H9 (cell line): ENCODE data around the gene DES. TPM values are rescaled to one million over a fixed set of nuclear protein-coding genes. Genes with fewer than 3 reads are reported as not detected.

Experiments
- DNase-seq: peaks from one replicate; pipeline ENCODE4 v3.0.0-alpha.2; 2017
- H2AFZ ChIP-seq: one replicate; pipeline ENCODE4 v1.6.1; 2013; ENCODE audit warnings: mild to moderate bottlenecking, low read length, control low read depth, moderate library complexity
- H2AK5ac ChIP-seq: 2 replicates; pipeline ENCODE4 v1.6.1; 2013; ENCODE audit warnings: low read length, control low read depth, mixed read lengths; ENCODE audit not compliant: insufficient read length
- H2BK120ac ChIP-seq: one replicate; pipeline ENCODE4 v1.6.1; 2013; ENCODE audit warnings: low read depth, mild to moderate bottlenecking, low read length, control low read depth, inconsistent platforms; ENCODE audit not compliant: poor library complexity, severe bottlenecking
- H2BK12ac ChIP-seq: 2 replicates; pipeline ENCODE4 v1.6.1; 2013; ENCODE audit warnings: low read length, control low read depth, mixed read lengths, low read depth; ENCODE audit not compliant: insufficient read length
- H2BK15ac ChIP-seq: 2 replicates; pipeline ENCODE4 v1.6.1; 2013; ENCODE audit warnings: low read depth, low read length, control low read depth
- H2BK20ac ChIP-seq: one replicate; pipeline ENCODE4 v1.6.1; 2013; ENCODE audit warnings: low read depth, mild to moderate bottlenecking, low read length, control low read depth, inconsistent platforms; ENCODE audit not compliant: poor library complexity, severe bottlenecking
- H2BK5ac ChIP-seq: 2 replicates; pipeline ENCODE4 v1.6.1; 2013; ENCODE audit warnings: low read length, control low read depth, mixed read lengths; ENCODE audit not compliant: insufficient read length
- H3K14ac ChIP-seq: 2 replicates; pipeline ENCODE4 v1.6.1; 2013; ENCODE audit warnings: low read length, control low read depth; ENCODE audit not compliant: insufficient read depth
- H3K18ac ChIP-seq: 2 replicates; pipeline ENCODE4 v1.6.1; 2013; ENCODE audit warnings: low read depth, mild to moderate bottlenecking, mixed read lengths, low read length, control low read depth; ENCODE audit not compliant: insufficient read length
- H3K23ac ChIP-seq: 2 replicates; pipeline ENCODE4 v1.6.1; 2013; ENCODE audit warnings: low read length, control low read depth, mixed read lengths, low read depth; ENCODE audit not compliant: insufficient read length
- H3K23me2 ChIP-seq: 2 replicates; pipeline ENCODE4 v1.6.1; 2013; ENCODE audit warnings: low read depth, mild to moderate bottlenecking, mixed read lengths, low read length, control low read depth; ENCODE audit not compliant: insufficient read length, poor library complexity, severe bottlenecking
- H3K27ac ChIP-seq: 2 replicates; pipeline ENCODE4 v1.5.1; 2013; ENCODE audit warnings: low read length, control low read depth, mixed read lengths, low read depth; ENCODE audit not compliant: insufficient read length
- H3K27me3 ChIP-seq: 2 replicates; pipeline ENCODE4 v1.6.1; 2013; ENCODE audit warnings: low read length, control low read depth, inconsistent platforms; ENCODE audit not compliant: insufficient read depth
- H3K4ac ChIP-seq: 2 replicates; pipeline ENCODE4 v1.6.1; 2013; ENCODE audit warnings: low read depth, mild to moderate bottlenecking, control low read depth, inconsistent platforms, low read length, moderate library complexity
- H3K4me1 ChIP-seq: 2 replicates; pipeline ENCODE4 v1.6.1; 2013; ENCODE audit warnings: low read length, control low read depth, inconsistent platforms; ENCODE audit not compliant: insufficient read depth
- H3K4me2 ChIP-seq: 2 replicates; pipeline ENCODE4 v1.6.1; 2013; ENCODE audit warnings: low read length, control low read depth, mixed read lengths; ENCODE audit not compliant: insufficient read length, insufficient read depth
- H3K56ac ChIP-seq: 2 replicates; pipeline ENCODE4 v1.6.1; 2013; ENCODE audit warnings: low read depth, mild to moderate bottlenecking, mixed read lengths, low read length, control low read depth; ENCODE audit not compliant: insufficient read length
- H3K79me1 ChIP-seq: 2 replicates; pipeline ENCODE4 v1.6.1; 2013; ENCODE audit warnings: low read depth, mild to moderate bottlenecking, moderate library complexity, low read length, control low read depth, inconsistent platforms; ENCODE audit not compliant: insufficient read depth, poor library complexity, severe bottlenecking
- H3K79me2 ChIP-seq: 2 replicates; pipeline ENCODE4 v1.6.1; 2013; ENCODE audit warnings: low read length, control low read depth, inconsistent platforms; ENCODE audit not compliant: insufficient read depth
- H3K9ac ChIP-seq: 2 replicates; pipeline ENCODE4 v1.6.1; 2013; ENCODE audit warnings: low read length, control low read depth, mixed read lengths; ENCODE audit not compliant: insufficient read length; ENCODE audit errors: extremely low read depth
- H3K9me3 ChIP-seq: one replicate; pipeline ENCODE4 v1.6.1; 2013; ENCODE audit warnings: low read depth, low read length, inconsistent platforms; ENCODE audit not compliant: control insufficient read depth
- H3T11ph ChIP-seq: one replicate; pipeline ENCODE4 v1.6.1; 2013; ENCODE audit warnings: mild to moderate bottlenecking, low read length, control low read depth, inconsistent platforms
- H4K20me1 ChIP-seq: one replicate; pipeline ENCODE4 v1.6.1; 2013; ENCODE audit not compliant: control insufficient read depth, insufficient read length, insufficient read depth
- H4K5ac ChIP-seq: 2 replicates; pipeline ENCODE4 v1.6.1; 2013; ENCODE audit warnings: low read depth, mild to moderate bottlenecking, mixed read lengths, low read length, control low read depth; ENCODE audit not compliant: insufficient read length
- H4K8ac ChIP-seq: replicated peaks from 2 replicates; pipeline ENCODE4 v1.6.1; 2013; ENCODE audit warnings: low read length, control low read depth, mixed read lengths, low read depth; ENCODE audit not compliant: insufficient read length
- H4K91ac ChIP-seq: 2 replicates; pipeline ENCODE4 v1.6.1; 2013; ENCODE audit warnings: low read depth, mild to moderate bottlenecking, moderate library complexity, mixed read lengths, low read length, control low read depth; ENCODE audit not compliant: insufficient read length
- H3K27ac Mint-ChIP-seq, 3 experiments: 2 replicates in 2 of 3; 3 replicates in 1 of 3; pipeline ENCODE4 v1.8.0; 2020 to 2021; ENCODE audit warnings: mixed read lengths in 3 of 3, mild to moderate bottlenecking in 1 of 3, moderate library complexity in 1 of 3
- H3K27me3 Mint-ChIP-seq: 2 replicates; pipeline ENCODE4 v1.8.0; 2021; ENCODE audit warnings: low read depth, mild to moderate bottlenecking, moderate library complexity, mixed read lengths
- H3K36me3 Mint-ChIP-seq, 3 experiments: 2 replicates in 2 of 3; 3 replicates in 1 of 3; pipeline ENCODE4 v1.8.0; 2020 to 2021; ENCODE audit warnings: low read depth in 3 of 3, mixed read lengths in 3 of 3; ENCODE audit not compliant: insufficient read depth in 1 of 3
- H3K4me1 Mint-ChIP-seq, 2 experiments: 2 replicates each; pipeline ENCODE4 v1.8.0; 2020; ENCODE audit warnings: mixed read lengths in 2 of 2
- H3K4me3 Mint-ChIP-seq, 2 experiments: 2 replicates in 1 of 2; 3 replicates in 1 of 2; pipeline ENCODE4 v1.8.0; 2020 to 2021; ENCODE audit warnings: mild to moderate bottlenecking in 2 of 2, mixed read lengths in 2 of 2, moderate library complexity in 1 of 2
- H3K9me3 Mint-ChIP-seq, 2 experiments: 2 replicates in 1 of 2; 3 replicates in 1 of 2; pipeline ENCODE4 v1.8.0; 2020; ENCODE audit warnings: mild to moderate bottlenecking in 2 of 2, mixed read lengths in 2 of 2, moderate library complexity in 1 of 2
- WGBS: extraction: QIAGEN DNeasy Blood & Tissue Kit; methylation state at CpG from one replicate; pipeline ENCODE4 v1.1.7; 2013; ENCODE audit warnings: missing lambda C conversion rate, low lambda C conversion rate, mixed read lengths; ENCODE audit not compliant: insufficient read length; ENCODE audit errors: extremely low coverage; 5-methylcytosine and 5-hydroxymethylcytosine counted together
- total RNA-seq: library from RNA; stranded (reverse); gene quantifications from 2 replicates; pipeline ENCODE4 v1.2.1, GENCODE V29; 2021
- TF ChIP-seq, protein P1 (sequence below): fragments of 200-600 bp; sonication (generic); conservative IDR thresholded peaks from 3 replicates; pipeline ENCODE4 v1.8.0; 2021; ENCODE audit warnings: antibody characterized with exemption, mild to moderate bottlenecking

Gene DES
- total RNA-seq, 1 experiment from 2014 or later, result 4.6 TPM

DNA sequence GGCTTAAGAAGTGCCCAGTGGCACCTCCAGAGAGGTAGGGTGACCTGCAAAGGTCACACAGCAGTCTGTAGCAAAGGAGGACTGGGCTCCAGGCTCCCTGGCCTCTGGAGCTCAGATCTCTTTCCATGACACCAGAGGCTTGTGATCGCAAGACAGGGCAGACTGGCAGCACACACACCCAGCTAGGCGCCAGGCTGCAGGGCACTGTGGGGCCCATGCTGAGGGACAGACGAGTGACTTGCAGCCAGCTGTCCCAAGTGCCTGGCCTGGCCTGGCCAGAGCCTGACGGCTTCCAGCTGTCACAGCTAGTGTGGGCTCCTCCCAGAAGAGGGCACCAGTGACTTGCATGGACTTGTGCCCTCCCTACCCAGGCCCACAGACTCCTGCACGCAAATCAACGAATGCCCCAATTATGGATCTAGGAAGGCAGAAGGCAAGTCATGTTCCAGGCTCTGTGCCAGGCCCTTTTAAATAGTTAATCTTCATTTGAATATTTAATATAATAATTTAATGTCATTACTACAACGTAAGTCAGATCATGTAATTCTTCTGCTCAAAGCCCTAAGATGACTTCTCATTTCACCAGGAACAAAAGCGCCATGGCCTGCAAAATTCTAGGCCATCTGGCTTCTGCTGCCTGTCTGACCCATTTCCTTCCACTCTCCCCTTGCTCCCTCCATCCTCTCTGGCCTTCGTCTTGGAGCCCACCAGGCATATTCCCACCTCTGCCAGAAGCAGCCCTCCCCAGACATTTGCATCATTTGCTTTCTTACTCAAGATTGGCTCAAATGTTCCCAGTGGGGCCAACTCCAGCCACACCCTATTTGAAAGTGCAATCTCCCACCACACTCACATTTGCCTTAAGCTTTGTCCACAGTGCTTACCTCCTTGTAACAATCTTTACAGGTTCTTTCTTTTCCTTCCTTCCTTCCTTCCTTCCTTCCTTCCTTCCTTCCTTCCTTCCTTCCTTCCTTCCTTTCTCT is 12.7 kb downstream of the DES start:
- H4K91ac ChIP-seq, result no peak overlapping the region
- TF ChIP-seq, protein P1, sequence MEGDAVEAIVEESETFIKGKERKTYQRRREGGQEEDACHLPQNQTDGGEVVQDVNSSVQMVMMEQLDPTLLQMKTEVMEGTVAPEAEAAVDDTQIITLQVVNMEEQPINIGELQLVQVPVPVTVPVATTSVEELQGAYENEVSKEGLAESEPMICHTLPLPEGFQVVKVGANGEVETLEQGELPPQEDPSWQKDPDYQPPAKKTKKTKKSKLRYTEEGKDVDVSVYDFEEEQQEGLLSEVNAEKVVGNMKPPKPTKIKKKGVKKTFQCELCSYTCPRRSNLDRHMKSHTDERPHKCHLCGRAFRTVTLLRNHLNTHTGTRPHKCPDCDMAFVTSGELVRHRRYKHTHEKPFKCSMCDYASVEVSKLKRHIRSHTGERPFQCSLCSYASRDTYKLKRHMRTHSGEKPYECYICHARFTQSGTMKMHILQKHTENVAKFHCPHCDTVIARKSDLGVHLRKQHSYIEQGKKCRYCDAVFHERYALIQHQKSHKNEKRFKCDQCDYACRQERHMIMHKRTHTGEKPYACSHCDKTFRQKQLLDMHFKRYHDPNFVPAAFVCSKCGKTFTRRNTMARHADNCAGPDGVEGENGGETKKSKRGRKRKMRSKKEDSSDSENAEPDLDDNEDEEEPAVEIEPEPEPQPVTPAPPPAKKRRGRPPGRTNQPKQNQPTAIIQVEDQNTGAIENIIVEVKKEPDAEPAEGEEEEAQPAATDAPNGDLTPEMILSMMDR, result peak; percentile 38; the same call in 2 of the 3 replicates
- H2AK5ac ChIP-seq, result no peak overlapping the region
- no peak overlapping the region for H3K14ac ChIP-seq
- no peak overlapping the region for H3T11ph ChIP-seq
- Mint-ChIP-seq H3K4me1 (peaks cover 9 to 17% of the 10 kb centered on the region in 2 experiments), H3K27ac (no peak overlapping the region), H3K36me3 (no peaks in the 10 kb centered on the region), H3K4me3 (no peak overlapping the region), H3K9me3 (no peaks in the 10 kb centered on the region; a peak in 1 of 5 replicates), H3K27me3 (peaks cover 18% of the 10 kb centered on the region)
- H3K27me3 ChIP-seq, result no peaks in the 10 kb centered on the region
- no peak overlapping the region for H2BK15ac ChIP-seq
- no peak overlapping the region for H3K27ac ChIP-seq
- H3K4ac ChIP-seq, result no peak overlapping the region
- H2BK120ac ChIP-seq, result no peak overlapping the region
- peak; percentile 62 for DNase-seq
- H3K79me2 ChIP-seq, result no peaks in the 10 kb centered on the region
- no peak overlapping the region for H2AFZ ChIP-seq
- no peak overlapping the region for H2BK20ac ChIP-seq
- H3K23me2 ChIP-seq, result peaks cover 6% of the 10 kb centered on the region
- H3K56ac ChIP-seq, result no peak overlapping the region
- H3K9me3 ChIP-seq, result no peaks in the 10 kb centered on the region
- no peak overlapping the region for H4K5ac ChIP-seq
- no peak overlapping the region for H3K18ac ChIP-seq
- no peak overlapping the region for H3K4me2 ChIP-seq
- H3K23ac ChIP-seq, result no peak overlapping the region
- no peak overlapping the region for H3K9ac ChIP-seq
- no peak overlapping the region for H2BK12ac ChIP-seq
- H4K20me1 ChIP-seq, result no peaks in the 10 kb centered on the region
- H4K8ac ChIP-seq, result no peak overlapping the region
- H3K79me1 ChIP-seq, result no peaks in the 10 kb centered on the region
- H2BK5ac ChIP-seq, result no peak overlapping the region
- no CpG with 5 or more reads among the region's 9 CpGs for WGBS
- peaks cover 2% of the 10 kb centered on the region; the same call in 1 of the 2 replicates for H3K4me1 ChIP-seq
